ENCODE data around the gene ERC2.

DNA sequence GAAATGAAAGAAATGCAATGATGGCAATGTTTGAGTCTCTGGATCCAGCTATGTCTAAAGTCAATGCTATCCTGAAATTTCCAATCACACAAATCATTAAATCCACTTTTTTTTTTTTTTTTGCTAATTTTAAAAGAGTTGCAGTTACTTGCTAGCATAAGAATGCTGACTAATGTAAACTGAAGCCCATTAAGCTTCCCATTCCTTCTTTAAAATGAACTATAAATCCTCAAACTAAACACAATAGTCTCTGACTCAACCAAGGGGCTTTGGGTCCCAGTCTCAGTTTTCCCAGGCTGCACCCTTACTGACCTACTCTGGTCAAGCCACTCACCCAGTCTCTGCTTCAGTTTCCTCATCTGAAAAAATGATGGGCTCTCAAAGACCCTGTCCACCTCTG lies 361.1 kb downstream of the ERC2 start:
- TF ChIP-seq EP300 (IDR thresholded peaks at IDR 0.05; ENCODE audit: borderline replicate concordance) (no peak), FOXM1 (IDR thresholded peaks at IDR 0.05; ENCODE audit: borderline replicate concordance, low read depth) (no peak), CREB1 (IDR thresholded peaks at IDR 0.05; ENCODE audit: low read depth) (no peak), NFIC (IDR thresholded peaks at IDR 0.05) (no peak), YY1 (IDR thresholded peaks at IDR 0.05; ENCODE audit: low read depth) (no peak), TAF1 (IDR thresholded peaks at IDR 0.05; ENCODE audit: low read depth) (no peak), TCF12 (IDR thresholded peaks at IDR 0.05; ENCODE audit: low read depth) (no peak), CEBPB (IDR thresholded peaks at IDR 0.05) (no peak)
- TF ChIP-seq, protein P1, sequence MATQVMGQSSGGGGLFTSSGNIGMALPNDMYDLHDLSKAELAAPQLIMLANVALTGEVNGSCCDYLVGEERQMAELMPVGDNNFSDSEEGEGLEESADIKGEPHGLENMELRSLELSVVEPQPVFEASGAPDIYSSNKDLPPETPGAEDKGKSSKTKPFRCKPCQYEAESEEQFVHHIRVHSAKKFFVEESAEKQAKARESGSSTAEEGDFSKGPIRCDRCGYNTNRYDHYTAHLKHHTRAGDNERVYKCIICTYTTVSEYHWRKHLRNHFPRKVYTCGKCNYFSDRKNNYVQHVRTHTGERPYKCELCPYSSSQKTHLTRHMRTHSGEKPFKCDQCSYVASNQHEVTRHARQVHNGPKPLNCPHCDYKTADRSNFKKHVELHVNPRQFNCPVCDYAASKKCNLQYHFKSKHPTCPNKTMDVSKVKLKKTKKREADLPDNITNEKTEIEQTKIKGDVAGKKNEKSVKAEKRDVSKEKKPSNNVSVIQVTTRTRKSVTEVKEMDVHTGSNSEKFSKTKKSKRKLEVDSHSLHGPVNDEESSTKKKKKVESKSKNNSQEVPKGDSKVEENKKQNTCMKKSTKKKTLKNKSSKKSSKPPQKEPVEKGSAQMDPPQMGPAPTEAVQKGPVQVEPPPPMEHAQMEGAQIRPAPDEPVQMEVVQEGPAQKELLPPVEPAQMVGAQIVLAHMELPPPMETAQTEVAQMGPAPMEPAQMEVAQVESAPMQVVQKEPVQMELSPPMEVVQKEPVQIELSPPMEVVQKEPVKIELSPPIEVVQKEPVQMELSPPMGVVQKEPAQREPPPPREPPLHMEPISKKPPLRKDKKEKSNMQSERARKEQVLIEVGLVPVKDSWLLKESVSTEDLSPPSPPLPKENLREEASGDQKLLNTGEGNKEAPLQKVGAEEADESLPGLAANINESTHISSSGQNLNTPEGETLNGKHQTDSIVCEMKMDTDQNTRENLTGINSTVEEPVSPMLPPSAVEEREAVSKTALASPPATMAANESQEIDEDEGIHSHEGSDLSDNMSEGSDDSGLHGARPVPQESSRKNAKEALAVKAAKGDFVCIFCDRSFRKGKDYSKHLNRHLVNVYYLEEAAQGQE (IDR thresholded peaks at IDR 0.05; ENCODE audit: low read depth) = no peak
- TF ChIP-seq, protein P2, sequence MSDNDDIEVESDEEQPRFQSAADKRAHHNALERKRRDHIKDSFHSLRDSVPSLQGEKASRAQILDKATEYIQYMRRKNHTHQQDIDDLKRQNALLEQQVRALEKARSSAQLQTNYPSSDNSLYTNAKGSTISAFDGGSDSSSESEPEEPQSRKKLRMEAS (IDR thresholded peaks at IDR 0.05) = no peak

Data from Ishikawa (cell line).